ENCODE results near the gene MRPL43.

MRPL43 gene

DNA sequence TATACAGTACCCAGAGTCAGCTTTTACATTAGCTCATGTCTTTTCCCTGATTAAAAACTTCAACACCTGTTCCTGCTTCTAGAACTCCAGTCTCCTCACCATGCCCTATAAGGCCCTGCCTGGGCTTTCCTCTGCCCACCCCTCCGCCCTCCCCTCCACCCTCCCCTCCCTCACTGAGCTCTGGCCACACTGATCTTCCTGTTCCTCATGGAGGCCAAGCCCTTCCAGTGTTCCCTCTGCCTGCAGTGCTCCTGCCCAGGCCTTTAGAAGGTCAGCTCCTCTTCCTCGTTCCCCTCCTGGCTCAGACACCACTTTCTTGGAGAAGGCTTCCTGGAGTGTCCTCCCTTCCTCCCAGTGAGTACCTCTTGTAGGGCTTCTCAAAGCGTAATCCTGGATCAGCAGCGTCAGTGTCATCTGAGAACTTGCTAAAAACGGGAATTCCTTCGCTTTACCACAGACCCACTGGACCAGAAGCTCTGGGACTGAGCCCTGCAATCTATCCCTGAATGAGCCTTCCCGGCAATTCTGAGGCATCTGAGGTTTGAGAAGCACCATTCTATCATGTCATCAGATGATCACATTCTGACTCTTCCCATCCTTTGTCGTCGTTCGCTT, 39.9 kb upstream of the MRPL43 start:
- TF ChIP-seq, protein P1, sequence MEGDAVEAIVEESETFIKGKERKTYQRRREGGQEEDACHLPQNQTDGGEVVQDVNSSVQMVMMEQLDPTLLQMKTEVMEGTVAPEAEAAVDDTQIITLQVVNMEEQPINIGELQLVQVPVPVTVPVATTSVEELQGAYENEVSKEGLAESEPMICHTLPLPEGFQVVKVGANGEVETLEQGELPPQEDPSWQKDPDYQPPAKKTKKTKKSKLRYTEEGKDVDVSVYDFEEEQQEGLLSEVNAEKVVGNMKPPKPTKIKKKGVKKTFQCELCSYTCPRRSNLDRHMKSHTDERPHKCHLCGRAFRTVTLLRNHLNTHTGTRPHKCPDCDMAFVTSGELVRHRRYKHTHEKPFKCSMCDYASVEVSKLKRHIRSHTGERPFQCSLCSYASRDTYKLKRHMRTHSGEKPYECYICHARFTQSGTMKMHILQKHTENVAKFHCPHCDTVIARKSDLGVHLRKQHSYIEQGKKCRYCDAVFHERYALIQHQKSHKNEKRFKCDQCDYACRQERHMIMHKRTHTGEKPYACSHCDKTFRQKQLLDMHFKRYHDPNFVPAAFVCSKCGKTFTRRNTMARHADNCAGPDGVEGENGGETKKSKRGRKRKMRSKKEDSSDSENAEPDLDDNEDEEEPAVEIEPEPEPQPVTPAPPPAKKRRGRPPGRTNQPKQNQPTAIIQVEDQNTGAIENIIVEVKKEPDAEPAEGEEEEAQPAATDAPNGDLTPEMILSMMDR (IDR thresholded peaks at IDR 0.05; ENCODE audit: low read depth, low read length, missing control alignments), result no peak
- no peak overlapping the region for H3K4me3 ChIP-seq (ENCODE audit: low read depth, low read length)
- DNase-seq (ENCODE audit: low read depth), result no peak

DNA sequence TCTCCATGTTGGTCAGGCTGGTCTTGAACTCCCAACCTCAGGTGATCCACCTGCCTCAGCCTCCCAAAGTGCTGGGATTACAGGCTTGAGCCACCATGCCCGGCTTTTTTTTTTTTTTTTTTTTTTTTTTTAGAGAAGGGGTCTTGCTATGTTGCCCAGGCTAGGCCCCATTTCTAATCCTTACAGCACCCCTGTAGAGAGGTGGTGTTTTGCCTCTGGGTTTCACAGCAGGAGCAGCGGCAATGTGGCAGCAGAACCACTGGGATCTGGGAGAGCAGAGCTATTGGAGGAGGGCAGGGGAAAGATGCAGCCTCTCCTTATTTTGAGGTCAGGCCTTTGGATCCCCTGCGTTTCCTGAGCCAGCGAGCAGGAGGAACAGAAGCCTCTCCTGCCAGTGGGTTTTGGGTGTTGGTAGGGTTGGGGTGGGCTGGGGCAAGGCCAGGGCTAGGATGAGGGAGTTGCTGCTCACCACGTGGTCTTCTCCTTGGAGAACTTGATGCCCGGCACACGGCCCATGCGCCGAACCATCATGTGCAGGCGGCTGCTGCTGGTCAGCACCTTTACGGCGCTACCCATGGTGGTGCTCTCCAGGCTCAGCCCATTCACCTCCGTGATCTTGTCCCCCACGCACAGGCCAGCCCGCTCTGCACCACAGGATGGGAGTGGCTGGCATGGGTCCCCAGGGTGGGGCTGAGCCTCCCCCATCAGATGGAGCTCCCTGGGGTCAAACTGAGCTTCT, 35.8 kb upstream of the MRPL43 start:
- TF ChIP-seq, protein P1 (IDR thresholded peaks at IDR 0.05; ENCODE audit: low read depth, low read length, missing control alignments), result no peak

DNA sequence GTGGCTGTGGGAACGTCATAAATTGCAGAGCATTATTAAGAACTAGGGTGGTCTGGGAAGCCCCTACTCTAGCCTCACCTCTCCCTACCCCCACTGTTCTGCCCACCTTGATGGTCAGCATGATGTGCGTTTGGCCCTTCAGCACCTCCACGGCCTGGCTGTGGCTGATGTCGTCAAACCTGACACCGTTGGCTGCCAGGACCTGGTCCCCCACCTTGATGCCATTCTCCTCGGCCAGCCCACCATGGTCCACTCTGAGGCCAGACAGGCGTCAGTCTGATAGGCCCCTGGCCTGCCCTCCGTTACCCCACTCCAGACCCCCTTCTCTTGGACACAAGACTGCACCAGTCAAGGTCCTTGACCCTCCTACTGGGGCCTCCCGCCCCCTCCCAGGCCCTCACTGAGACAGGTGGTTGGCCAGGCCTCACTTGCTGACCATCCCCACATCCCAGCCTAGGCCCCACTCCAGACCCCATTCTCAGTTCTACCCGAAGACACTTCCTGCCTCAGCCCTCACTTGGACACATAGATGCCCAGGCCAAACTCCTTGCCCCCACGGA, 34.5 kb upstream of the MRPL43 start:
- no peak overlapping the region for H3K4me3 ChIP-seq (ENCODE audit: low read depth, low read length)
- no peak for DNase-seq (ENCODE audit: low read depth)
- TF ChIP-seq, protein P1 (IDR thresholded peaks at IDR 0.05; ENCODE audit: low read depth, low read length, missing control alignments), result no peak

More for the DNA sequence above, 35.8 kb upstream of the MRPL43 start:
- DNase-seq (ENCODE audit: low read depth), result no peak
- no peak overlapping the region for H3K4me3 ChIP-seq (ENCODE audit: low read depth, low read length)

DNA sequence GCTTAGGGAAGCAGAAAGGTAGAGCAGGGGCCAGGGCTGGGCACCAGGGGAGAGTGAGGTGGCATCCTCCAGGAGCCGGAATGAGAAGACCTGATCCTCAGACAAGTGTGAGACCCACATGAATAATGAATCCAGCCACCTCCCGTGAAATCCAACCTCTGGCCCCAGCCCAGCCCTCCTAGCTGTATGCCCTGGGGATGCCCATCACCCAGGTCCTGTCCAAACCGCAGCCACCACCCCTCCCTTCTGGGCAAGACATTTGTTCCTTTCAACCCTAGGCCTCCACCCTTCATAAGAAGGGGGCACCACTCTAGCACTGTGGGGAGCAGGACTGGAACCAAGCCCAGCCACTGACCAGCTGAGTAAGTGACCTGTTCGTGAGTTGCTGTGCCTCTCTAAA, 33.9 kb upstream of the MRPL43 start:
- TF ChIP-seq, protein P1 (IDR thresholded peaks at IDR 0.05; ENCODE audit: low read depth, low read length, missing control alignments), result no peak
- no peak for DNase-seq (ENCODE audit: low read depth)
- no peak overlapping the region for H3K4me3 ChIP-seq (ENCODE audit: low read depth, low read length)

DNA sequence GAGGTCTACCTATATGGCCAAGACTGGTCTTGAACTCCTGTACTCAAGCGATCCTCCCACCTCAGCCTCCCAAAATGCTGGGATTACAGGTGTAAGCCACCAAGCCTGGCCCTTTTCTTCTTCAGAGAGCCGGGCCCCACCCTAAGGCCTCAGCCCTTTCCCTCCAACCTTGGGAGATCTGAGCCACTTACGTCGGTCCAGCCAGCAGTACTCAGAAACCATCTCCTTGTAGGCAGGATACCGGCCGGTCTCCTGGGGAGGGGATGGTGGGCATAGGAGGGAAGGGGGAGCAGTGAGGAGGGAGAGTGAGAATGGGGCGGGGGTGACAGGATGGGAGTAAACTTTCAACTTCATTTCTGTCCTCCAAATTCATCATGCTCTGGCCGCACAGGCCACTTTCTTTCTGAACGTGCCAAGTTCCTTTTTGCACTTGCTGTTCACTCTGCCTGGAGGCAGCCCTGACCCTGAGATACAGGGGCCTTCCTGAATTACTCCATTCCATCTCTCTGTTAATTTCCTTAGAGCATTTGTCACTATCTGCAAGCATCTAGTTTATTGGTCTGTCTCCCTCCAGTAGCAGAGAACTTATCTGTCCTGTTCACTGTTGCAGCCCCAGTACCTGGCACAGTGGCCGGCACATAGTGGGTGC, 33.3 kb upstream of the MRPL43 start:
- DNase-seq (ENCODE audit: low read depth), result no peak
- TF ChIP-seq, protein P1 (IDR thresholded peaks at IDR 0.05; ENCODE audit: low read depth, low read length, missing control alignments), result no peak
- H3K4me3 ChIP-seq (ENCODE audit: low read depth, low read length), result no peak overlapping the region

DNA sequence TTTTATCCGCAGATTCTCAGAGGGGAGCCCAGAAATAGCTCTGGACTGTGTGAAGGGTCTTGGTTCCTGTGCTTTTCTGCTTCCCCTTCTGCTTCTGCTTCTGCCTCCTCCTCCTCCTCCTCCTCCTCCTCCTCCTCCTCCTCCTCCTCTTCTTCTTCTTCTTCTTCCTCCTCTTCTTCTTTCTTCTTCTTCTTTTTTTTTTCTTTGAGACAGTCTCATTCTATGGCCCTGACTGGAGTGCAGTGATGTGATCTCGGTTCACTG, 32.1 kb upstream of the MRPL43 start:
- TF ChIP-seq, protein P1 (IDR thresholded peaks at IDR 0.05; ENCODE audit: low read depth, low read length, missing control alignments), result no peak
- no peak overlapping the region for H3K4me3 ChIP-seq (ENCODE audit: low read depth, low read length)
- DNase-seq (ENCODE audit: low read depth), result no peak
